Muscle of back (tissue), 11 donors: ENCODE results near the gene EIF3A. TPM values are rescaled to one million over a fixed set of nuclear protein-coding genes. Genes with fewer than 3 reads are reported as not detected.
"Not testable (repeated sequence)": the region's sequence is repeated elsewhere in the genome, so short reads cannot be mapped to it uniquely, and the experiment has no call there.

Source experiments
- DNase-seq, 3 donors: peaks; one replicate each; pipeline versions ENCODE4 v3.0.0 to v3.0.0-alpha.2; 2013
- polyA plus RNA-seq, 10 donors: library from polyadenylated mRNA; unstranded; fragments of 120-200 nt; gene quantifications; one replicate each; pipeline ENCODE4 v1.2.1, GENCODE V29; 2013; ENCODE audit not compliant: insufficient read length in 10 of 10

The EIF3A gene
- polyA plus RNA-seq, 10 donors = 122 to 160 (median 132) TPM

- DNase-seq = no peak
Observed at GRCh38 chr10:119103241-119103902, 22.8 kb upstream of the EIF3A start.

DNA sequence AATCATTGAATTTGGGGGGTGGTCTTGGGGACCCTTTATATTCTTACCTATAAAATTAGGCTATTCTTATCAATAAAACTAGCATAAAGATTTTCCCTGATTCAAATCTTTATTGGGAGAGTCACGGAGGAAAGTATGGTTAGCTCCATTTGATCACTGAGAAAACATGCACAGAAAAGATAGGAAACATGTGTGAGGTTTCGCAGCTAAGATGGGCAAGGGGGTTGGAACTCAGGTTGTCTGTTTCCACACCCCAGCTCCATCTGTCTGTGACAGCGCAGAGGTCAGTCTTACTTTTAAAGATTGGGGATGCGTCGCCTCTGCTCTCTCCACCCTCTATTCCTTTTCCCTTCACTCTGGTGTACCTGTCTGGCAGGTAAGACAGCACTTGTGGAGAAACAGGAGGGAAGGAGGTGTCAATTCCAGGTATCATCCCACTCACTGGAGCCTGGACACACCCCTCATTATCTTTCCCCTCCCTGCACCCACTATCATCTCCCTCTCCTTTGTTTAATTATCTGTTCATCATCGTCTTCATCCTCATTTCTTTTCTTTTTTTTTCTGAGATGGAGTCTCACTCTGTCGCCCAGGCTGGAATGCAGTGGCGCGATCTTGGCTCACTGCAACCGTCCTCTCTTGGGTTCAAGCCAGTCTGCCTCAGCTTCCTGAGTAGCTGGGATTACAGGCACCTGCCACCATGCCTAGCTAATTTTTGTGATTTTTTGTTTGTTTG is 20.9 kb upstream of the EIF3A start:
- DNase-seq = no peak

GRCh38 chr10:119100434-119101238 is 20.0 kb upstream of the EIF3A start:
- no peak for DNase-seq

- no peak for DNase-seq
Observed at GRCh38 chr10:119098576-119098975, 18.0 kb upstream of the EIF3A start.

GRCh38 chr10:119096641-119097415 is 16.2 kb upstream of the EIF3A start:
- not testable (repeated sequence) for DNase-seq

GRCh38 chr10:119095640-119096039 is 15.0 kb upstream of the EIF3A start:
- DNase-seq = no peak

DNA sequence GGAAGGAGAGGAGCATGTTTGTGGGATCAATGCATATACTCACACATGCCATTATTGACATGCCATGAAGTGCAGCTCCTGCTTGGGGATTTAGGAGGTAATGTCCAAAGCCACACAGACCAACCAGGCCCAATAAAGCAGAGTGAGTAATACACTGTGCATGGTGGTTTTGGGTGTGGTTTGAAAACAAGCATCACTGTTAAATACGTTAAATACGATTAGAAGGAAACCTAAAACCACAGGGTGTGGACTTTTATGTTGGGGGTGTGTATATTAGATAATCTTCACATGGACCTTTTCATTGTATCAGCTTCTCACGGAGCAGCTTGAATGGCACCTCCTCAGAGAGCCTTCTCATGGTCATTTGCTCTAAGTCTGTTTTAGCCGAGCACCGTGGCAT is 10.4 kb upstream of the EIF3A start:
- peak in 1 of 3 donors; percentile 17 for DNase-seq

DNA sequence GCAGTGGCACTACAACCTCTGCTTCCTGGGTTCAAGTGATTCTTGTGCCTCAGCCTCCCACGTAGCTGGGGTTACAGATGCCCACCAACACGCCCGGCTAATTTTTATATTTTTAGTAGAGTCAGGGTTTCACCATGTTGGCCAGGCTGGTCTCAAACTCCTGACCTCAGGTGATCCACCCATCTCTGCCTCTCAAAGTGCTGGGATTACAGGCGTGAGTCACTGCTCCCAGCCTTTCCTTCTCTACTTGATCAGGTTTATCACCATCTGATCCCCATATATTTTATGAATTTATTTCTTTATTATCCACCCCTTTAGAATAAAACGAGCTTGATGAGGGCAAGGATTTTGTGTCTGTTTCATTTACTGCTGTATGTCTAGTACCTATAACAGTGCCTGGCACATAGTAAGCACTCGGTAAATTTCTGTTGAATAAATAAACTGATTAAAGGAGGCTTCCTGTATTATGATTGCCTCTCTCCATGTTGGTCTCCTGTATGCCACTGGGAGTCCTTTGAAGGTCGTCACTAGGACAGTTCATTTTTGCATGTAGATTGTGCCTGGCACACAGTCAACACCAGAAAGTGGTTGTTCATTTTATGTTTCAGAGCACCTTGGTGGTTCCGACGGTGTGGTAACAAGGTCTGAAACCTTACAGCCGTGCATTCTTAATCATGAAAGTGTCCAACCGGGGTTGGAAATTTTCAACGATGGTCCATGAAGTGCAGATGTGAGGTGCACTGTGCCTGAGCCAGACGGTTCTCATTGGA is 9.6 kb upstream of the EIF3A start:
- no peak for DNase-seq

DNA sequence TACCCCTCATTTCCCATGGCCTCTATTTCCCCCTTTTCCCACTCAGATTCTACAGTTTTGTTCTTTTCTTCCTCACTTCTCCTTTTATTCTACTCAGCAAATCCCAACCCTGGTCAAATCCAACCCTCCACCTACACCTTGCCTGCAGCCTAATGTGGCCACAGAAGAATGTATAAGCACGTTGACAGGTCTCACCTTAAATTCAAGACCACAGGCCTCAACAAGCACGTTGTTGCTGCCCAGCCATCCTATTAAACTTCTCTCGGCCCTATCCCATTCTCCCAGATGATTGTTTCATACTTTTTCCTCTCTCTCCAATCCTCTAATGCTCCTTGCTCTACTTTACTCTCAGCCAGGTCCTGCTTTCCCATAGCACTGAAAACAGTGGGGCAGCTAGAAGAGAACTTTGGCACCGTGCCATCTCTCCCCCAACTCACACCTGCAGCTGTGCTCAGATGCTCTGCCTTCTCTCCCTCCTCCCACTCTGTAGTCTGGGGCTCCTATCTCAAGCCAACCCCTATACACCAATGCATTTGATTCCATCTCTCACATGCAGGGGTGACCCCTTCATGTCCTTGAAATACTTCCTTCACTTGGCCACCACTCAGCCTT is 6.8 kb upstream of the EIF3A start:
- DNase-seq = no peak

DNA sequence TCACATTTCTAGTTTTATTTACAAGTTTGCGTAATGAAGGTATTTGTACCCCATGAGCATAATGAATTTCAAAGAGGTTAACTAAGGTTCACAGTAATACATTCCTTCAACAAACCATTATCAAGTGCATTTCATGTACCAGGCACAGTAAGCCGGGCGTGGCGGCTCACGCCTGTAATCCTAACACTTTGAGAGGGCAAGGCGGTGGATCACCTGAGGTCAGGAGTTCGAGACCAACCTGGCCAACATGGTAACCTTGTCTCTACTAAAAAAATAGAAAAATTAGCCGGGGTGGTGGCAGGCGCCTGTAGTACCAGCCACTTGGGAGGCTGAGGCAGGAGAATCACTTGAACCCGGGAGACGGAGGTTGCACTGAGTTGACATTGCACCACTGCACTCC is 4.3 kb upstream of the EIF3A start:
- DNase-seq = no peak

DNA sequence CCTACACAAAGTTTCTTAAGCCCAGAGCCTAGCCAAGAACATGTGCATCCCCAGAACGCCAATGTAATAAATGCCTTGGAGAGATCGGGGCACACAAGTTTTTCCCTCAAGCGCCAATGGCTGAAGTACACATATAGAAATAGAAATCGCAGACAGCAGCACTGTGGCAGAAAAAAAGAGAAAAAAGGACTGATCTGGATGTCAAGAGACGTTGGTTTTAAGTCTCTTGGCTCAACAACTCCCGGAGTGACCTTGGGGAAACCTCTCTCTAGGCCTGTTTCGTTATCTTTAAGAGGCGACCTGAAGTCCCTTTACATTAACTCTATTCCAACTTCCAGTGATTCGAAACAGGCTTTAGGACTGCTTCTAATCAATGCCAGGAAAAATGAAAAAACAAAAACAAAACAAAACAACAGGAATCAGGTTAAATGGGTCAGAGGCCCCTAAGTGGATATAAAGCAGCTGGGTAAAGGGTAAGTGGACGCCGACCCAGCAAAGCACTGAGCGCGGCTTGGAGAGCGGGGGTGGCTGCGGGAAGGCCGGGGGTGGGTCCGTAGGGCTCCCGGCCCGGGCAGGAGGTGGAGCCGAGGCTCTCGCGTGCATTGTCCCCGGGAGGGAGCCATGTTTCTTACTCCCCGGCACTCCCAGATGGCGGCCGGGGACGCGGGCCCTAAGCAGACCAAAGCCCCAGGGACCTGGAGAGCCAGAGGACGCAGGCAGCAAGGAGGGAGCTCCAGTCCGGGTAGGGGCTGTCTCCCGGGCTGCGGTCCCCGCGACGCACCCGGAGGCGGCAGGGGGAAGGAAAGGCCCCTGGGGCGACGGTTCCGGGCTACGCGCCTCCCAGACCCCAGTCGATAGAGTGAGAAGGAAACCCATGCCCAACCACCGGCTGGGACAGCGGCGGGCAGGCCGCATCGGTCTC is 757 bp downstream of the EIF3A start:
- peak; percentile 59 to 91 (median 74) for DNase-seq

DNA sequence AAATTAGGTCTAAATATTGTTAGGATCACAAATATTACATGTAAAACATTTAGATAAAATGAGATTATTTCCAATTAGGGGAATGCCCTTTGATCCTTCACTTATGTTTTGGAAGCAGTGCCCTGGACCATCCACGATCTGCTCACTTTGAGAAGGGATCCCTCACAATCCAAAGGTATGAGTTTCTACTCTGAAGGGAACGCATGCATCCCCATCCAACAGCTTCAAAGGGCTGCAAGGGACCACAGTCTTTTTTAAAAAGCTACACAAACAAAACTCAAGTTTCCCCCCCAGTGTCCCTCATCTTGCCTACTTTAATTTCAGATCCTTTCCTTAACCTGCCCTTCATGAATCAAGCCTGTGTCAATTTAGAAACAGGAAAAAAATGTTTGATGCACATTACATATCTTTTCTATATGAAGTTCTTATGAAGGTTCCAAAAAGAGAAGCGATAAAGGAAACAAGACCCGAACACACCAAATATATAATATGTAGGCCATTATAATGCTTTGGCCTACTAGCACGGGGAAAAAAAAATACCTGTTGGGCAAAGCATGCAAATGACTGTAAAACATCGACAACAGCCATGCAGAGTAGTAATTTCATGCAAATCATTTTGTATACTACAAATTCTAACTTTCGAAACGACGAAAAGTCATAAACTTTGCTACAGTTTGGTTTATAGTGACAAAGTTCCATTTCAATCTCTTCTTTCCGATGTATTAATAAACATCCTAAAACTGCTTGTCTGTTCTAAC is 2.0 kb downstream of the EIF3A start:
- DNase-seq = no peak

- DNase-seq = no peak
Observed at GRCh38 chr10:119073584-119073983, 7.0 kb downstream of the EIF3A start.

DNA sequence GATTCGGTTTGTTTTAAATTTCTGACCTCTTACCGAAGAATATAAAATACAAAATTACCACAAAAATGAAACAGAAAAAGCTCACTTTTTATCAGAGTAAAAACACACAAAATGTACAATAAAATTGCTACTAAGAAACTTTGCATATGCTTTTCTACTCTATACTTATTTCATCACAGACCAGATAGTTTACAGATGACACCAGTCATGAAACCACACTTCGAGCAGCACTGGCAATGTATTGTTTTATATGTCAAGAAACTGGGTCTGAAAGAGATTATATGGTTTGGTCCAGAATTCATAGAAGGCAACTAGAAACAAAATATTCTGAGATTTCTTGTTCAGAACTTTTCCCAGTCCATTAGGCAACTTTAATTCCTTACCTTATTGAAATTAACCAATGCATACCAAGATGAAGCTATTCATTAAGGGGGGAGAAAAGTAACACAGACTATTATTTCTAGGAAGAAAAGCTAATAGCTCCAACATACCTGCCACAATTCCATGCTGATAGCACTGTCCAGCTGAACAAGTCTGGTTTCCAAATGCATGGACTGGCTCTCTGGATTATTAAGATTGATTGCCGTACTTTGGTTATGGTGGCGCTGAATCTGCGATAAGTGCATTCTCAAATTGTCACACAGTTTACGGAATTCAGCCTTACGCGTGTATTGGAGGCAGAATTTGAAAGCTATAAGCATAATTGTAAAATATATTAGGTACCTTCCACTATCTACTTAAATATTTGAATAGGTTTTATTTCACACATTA is 10.0 kb downstream of the EIF3A start:
- DNase-seq = no peak

DNA sequence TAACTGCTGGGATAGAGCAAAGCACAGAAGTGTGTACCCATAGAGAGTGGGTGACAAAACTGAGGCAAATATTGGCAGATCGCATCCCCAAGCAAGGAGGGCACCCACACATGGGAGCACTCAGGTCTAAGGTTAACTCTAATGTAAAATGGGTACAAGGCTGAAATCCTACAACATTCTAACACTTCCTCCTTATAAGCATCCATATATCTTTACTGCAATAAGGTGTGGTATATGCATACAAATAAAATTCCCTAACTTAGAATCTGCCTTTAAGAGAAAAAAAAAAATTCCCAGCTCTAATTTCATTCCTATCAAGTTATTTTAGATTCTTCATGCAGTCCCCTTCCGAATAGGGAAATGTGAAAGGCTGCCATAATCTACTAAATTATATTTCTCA is 18.7 kb downstream of the EIF3A start:
- no peak for DNase-seq

GRCh38 chr10:119061352-119061751 is 19.3 kb downstream of the EIF3A start:
- no peak for DNase-seq

GRCh38 chr10:119060107-119060506 is 20.5 kb downstream of the EIF3A start:
- DNase-seq = no peak

- no peak for DNase-seq
Observed at GRCh38 chr10:119059557-119059956, 21.1 kb downstream of the EIF3A start.
